Stimulated activated CD8-positive, alpha-beta memory T cell treated with anti-CD3 and anti-CD28 coated beads, Interleukin-12 subunit alpha, Interleukin-12 subunit beta, amount 100 ng/mL, for 24 hours (primary cell): ENCODE data around the gene ASIC1.

Source experiments
- DNase-seq: peaks from one replicate; pipeline ENCODE4 v3.0.0-alpha.2; 2020; ENCODE audit errors: extremely low read depth

Gene ASIC1

GRCh38 chr12:50041062-50041860, 16.1 kb upstream of the ASIC1 start:
- DNase-seq, result no peak

- DNase-seq, result no peak
Observed at GRCh38 chr12:50041962-50042361, 15.4 kb upstream of the ASIC1 start.

GRCh38 chr12:50042693-50043092, 14.7 kb upstream of the ASIC1 start:
- DNase-seq, result no peak

- no peak for DNase-seq
Observed at GRCh38 chr12:50043308-50043707, 14.1 kb upstream of the ASIC1 start.

- DNase-seq, result no peak
Observed at GRCh38 chr12:50043854-50044253, 13.5 kb upstream of the ASIC1 start.

- DNase-seq, result no peak
Observed at GRCh38 chr12:50047693-50048250, 9.6 kb upstream of the ASIC1 start.

- DNase-seq, result no peak
Observed at GRCh38 chr12:50049254-50050118, 7.9 kb upstream of the ASIC1 start.

GRCh38 chr12:50050119-50050385, 7.3 kb upstream of the ASIC1 start:
- DNase-seq, result no peak

GRCh38 chr12:50050410-50051098, 6.8 kb upstream of the ASIC1 start:
- DNase-seq, result no peak

- no peak for DNase-seq
Observed at GRCh38 chr12:50051101-50051806, 6.1 kb upstream of the ASIC1 start.

- no peak for DNase-seq
Observed at GRCh38 chr12:50052544-50052943, 4.9 kb upstream of the ASIC1 start.

GRCh38 chr12:50052964-50053363, 4.4 kb upstream of the ASIC1 start:
- no peak for DNase-seq

GRCh38 chr12:50053583-50053982, 3.8 kb upstream of the ASIC1 start:
- no peak for DNase-seq

GRCh38 chr12:50055831-50056638, 1.4 kb upstream of the ASIC1 start:
- no peak for DNase-seq

- no peak for DNase-seq
Observed at GRCh38 chr12:50056639-50056976, 788 bp upstream of the ASIC1 start.

GRCh38 chr12:50057896-50058670, 687 bp downstream of the ASIC1 start:
- no peak for DNase-seq

- no peak for DNase-seq
Observed at GRCh38 chr12:50058743-50059312, 1.4 kb downstream of the ASIC1 start.

GRCh38 chr12:50059440-50060119, 2.2 kb downstream of the ASIC1 start:
- DNase-seq, result peak; percentile 31

GRCh38 chr12:50060120-50060468, 2.7 kb downstream of the ASIC1 start:
- DNase-seq, result no peak
